PFSK-1 (cell line): ENCODE results near the gene PABPC3.

Experiments
- FOXP2 ChIP-seq: optimal IDR thresholded peaks from 2 replicates; pipeline ENCODE3; 2011; ENCODE audit warnings: borderline replicate concordance, control low read depth, inconsistent platforms; ENCODE audit not compliant: insufficient read depth; ENCODE audit errors: extremely low read length, extremely low read depth
- POLR2AphosphoS5 ChIP-seq: IDR thresholded peaks from 2 replicates; pipeline ENCODE4 v1.6.1; 2012; ENCODE audit warnings: low read depth, mild to moderate bottlenecking, control low read depth, low read length, moderate library complexity
- SIN3A ChIP-seq: IDR thresholded peaks from 2 replicates; pipeline ENCODE4 v1.6.1; 2012; ENCODE audit warnings: mild to moderate bottlenecking, low read length, moderate library complexity, borderline replicate concordance; ENCODE audit not compliant: insufficient read depth
- TAF1 ChIP-seq: IDR thresholded peaks from 2 replicates; pipeline ENCODE4 v1.6.1; 2012; ENCODE audit warnings: low read length, control low read depth, borderline replicate concordance; ENCODE audit not compliant: insufficient read depth
- TF ChIP-seq, protein P1 (sequence below), 2 experiments: IDR thresholded peaks; 2 replicates each; pipeline versions ENCODE4 v1.6.1 to v1.8.0; 2011 to 2012; ENCODE audit warnings: low read depth in 2 of 2, low read length in 2 of 2, control low read depth in 1 of 2, inconsistent platforms in 1 of 2, mild to moderate bottlenecking in 1 of 2, moderate library complexity in 1 of 2; ENCODE audit not compliant: insufficient read depth in 1 of 2

DNA sequence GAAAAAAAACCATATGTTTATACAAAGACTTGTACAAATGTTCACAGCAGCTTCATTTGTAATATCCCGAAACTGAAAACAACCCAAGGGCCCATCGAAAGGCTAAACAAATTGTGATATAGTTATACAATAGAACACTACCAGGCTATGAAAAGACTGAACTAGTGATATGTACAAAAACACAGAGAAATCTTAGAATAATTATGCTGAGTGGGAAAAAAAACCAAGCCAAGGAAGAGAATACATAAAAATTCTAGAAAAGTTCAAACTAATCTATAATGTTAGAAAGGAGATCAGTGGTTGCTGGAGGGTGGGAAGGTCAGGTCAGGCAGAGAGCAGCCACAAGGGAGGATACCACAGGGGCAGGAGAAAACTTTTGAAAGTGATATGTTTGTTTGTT, 7.8 kb downstream of the PABPC3 start:
- TF ChIP-seq SIN3A, result no peak
- no peak for TF ChIP-seq POLR2AphosphoS5
- no peak for TF ChIP-seq TAF1
- TF ChIP-seq, protein P1, sequence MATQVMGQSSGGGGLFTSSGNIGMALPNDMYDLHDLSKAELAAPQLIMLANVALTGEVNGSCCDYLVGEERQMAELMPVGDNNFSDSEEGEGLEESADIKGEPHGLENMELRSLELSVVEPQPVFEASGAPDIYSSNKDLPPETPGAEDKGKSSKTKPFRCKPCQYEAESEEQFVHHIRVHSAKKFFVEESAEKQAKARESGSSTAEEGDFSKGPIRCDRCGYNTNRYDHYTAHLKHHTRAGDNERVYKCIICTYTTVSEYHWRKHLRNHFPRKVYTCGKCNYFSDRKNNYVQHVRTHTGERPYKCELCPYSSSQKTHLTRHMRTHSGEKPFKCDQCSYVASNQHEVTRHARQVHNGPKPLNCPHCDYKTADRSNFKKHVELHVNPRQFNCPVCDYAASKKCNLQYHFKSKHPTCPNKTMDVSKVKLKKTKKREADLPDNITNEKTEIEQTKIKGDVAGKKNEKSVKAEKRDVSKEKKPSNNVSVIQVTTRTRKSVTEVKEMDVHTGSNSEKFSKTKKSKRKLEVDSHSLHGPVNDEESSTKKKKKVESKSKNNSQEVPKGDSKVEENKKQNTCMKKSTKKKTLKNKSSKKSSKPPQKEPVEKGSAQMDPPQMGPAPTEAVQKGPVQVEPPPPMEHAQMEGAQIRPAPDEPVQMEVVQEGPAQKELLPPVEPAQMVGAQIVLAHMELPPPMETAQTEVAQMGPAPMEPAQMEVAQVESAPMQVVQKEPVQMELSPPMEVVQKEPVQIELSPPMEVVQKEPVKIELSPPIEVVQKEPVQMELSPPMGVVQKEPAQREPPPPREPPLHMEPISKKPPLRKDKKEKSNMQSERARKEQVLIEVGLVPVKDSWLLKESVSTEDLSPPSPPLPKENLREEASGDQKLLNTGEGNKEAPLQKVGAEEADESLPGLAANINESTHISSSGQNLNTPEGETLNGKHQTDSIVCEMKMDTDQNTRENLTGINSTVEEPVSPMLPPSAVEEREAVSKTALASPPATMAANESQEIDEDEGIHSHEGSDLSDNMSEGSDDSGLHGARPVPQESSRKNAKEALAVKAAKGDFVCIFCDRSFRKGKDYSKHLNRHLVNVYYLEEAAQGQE (IDR thresholded peaks at IDR 0.05; ENCODE audit: insufficient read depth in 1 of 2, low read depth in 2 of 2, low read length in 2 of 2), result no peak
- no peak for TF ChIP-seq FOXP2
